Neuronal stem cell (in vitro differentiated cells): ENCODE data around the gene OLIG2.

Experiments used
- DNase-seq: peaks from one replicate; pipeline ENCODE4 v3.0.0-alpha.2; 2013; ENCODE audit warnings: low spot score
- H2AFZ ChIP-seq: one replicate; pipeline ENCODE4 v1.6.1; 2013; ENCODE audit warnings: mild to moderate bottlenecking, low read length, inconsistent platforms
- H2AK5ac ChIP-seq: 2 replicates; pipeline ENCODE4 v1.6.1; 2013; ENCODE audit warnings: low read depth, mild to moderate bottlenecking, inconsistent platforms, low read length, moderate library complexity, mixed read lengths
- H2BK120ac ChIP-seq: 2 replicates; pipeline ENCODE4 v1.6.1; 2013; ENCODE audit warnings: low read depth, mild to moderate bottlenecking, inconsistent platforms, low read length, moderate library complexity, mixed read lengths
- H2BK12ac ChIP-seq: one replicate; pipeline ENCODE4 v1.6.1; 2013; ENCODE audit warnings: low read length, inconsistent platforms
- H2BK15ac ChIP-seq: 2 replicates; pipeline ENCODE4 v1.6.1; 2013; ENCODE audit warnings: mild to moderate bottlenecking, low read length, inconsistent platforms, mixed read lengths
- H2BK5ac ChIP-seq: one replicate; pipeline ENCODE4 v1.6.1; 2013; ENCODE audit warnings: inconsistent platforms, mild to moderate bottlenecking, low read length, moderate library complexity
- H3K14ac ChIP-seq: one replicate; pipeline ENCODE4 v1.6.1; 2013; ENCODE audit warnings: low read length, inconsistent platforms
- H3K18ac ChIP-seq: 2 replicates; pipeline ENCODE4 v1.6.1; 2013; ENCODE audit warnings: low read length, inconsistent platforms
- H3K23ac ChIP-seq: 2 replicates; pipeline ENCODE4 v1.6.1; 2013; ENCODE audit warnings: low read depth, mild to moderate bottlenecking, mixed read lengths, low read length, inconsistent platforms; ENCODE audit not compliant: poor library complexity
- H3K27ac ChIP-seq: replicated peaks from 3 replicates; pipeline ENCODE4 v1.5.1; 2013; ENCODE audit warnings: low read length, inconsistent platforms
- H3K27me3 ChIP-seq, 3 experiments: 2 replicates each; pipeline ENCODE4 v1.6.1; 2013; ENCODE audit warnings: low read length in 3 of 3, mild to moderate bottlenecking in 2 of 3, inconsistent platforms in 1 of 3, low read depth in 1 of 3, mixed read lengths in 1 of 3, moderate library complexity in 1 of 3; ENCODE audit not compliant: control insufficient read depth in 3 of 3, insufficient read depth in 3 of 3
- H3K36me3 ChIP-seq, 2 donors: replicated peaks in 1 of 2; 2 replicates each; pipeline ENCODE4 v1.6.1; 2013; ENCODE audit warnings: low read length in 2 of 2; ENCODE audit not compliant: control insufficient read depth in 2 of 2, insufficient read depth in 2 of 2
- H3K4ac ChIP-seq: 2 replicates; pipeline ENCODE4 v1.6.1; 2013; ENCODE audit warnings: inconsistent platforms, mild to moderate bottlenecking, low read length, moderate library complexity
- H3K4me1 ChIP-seq, 2 donors: 1 replicate in 1 of 2; 2 replicates in 1 of 2; pipeline ENCODE4 v1.6.1; 2013; ENCODE audit warnings: low read length in 2 of 2, low read depth in 1 of 2; ENCODE audit not compliant: control insufficient read depth in 2 of 2, insufficient read depth in 1 of 2
- H3K4me2 ChIP-seq: one replicate; pipeline ENCODE4 v1.6.1; 2013; ENCODE audit warnings: mild to moderate bottlenecking, low read length, inconsistent platforms; ENCODE audit not compliant: insufficient read depth, poor library complexity, severe bottlenecking
- H3K4me3 ChIP-seq, 2 donors: 2 replicates each; pipeline ENCODE4 v1.5.1; 2013; ENCODE audit warnings: low read length in 2 of 2, mild to moderate bottlenecking in 2 of 2, inconsistent platforms in 1 of 2, moderate library complexity in 1 of 2
- H3K79me1 ChIP-seq: one replicate; pipeline ENCODE4 v1.6.1; 2013; ENCODE audit warnings: low read depth, mild to moderate bottlenecking, inconsistent platforms, low read length, moderate library complexity
- H3K9ac ChIP-seq: one replicate; pipeline ENCODE4 v1.6.1; 2013; ENCODE audit warnings: mild to moderate bottlenecking, low read depth, low read length, inconsistent platforms; ENCODE audit not compliant: poor library complexity
- H3K9me3 ChIP-seq, 2 donors: replicated peaks in 1 of 2; 2 replicates each; pipeline versions ENCODE3 to v1.6.1; 2013; ENCODE audit warnings: low read length in 2 of 2, mild to moderate bottlenecking in 2 of 2, inconsistent platforms in 1 of 2, low read depth in 1 of 2, mixed read lengths in 1 of 2, moderate library complexity in 1 of 2; ENCODE audit not compliant: control insufficient read depth in 2 of 2, insufficient read depth in 1 of 2
- H4K8ac ChIP-seq: one replicate; pipeline ENCODE4 v1.6.1; 2013; ENCODE audit warnings: low read depth, mild to moderate bottlenecking, inconsistent platforms, low read length, moderate library complexity
- H4K91ac ChIP-seq: one replicate; pipeline ENCODE4 v1.6.1; 2013; ENCODE audit warnings: low read length, low read depth, mild to moderate bottlenecking, inconsistent platforms; ENCODE audit not compliant: poor library complexity
- WGBS, 2 donors: extraction: QIAGEN DNeasy Blood & Tissue Kit; methylation state at CpG; one replicate each; pipeline ENCODE4 v1.1.7; 2013; ENCODE audit warnings: missing lambda C conversion rate in 2 of 2, mixed read lengths in 1 of 2; ENCODE audit not compliant: insufficient read length in 2 of 2, insufficient replicate concordance in 1 of 2; ENCODE audit errors: extremely low coverage in 2 of 2; 5-methylcytosine and 5-hydroxymethylcytosine counted together

Gene OLIG2

DNA sequence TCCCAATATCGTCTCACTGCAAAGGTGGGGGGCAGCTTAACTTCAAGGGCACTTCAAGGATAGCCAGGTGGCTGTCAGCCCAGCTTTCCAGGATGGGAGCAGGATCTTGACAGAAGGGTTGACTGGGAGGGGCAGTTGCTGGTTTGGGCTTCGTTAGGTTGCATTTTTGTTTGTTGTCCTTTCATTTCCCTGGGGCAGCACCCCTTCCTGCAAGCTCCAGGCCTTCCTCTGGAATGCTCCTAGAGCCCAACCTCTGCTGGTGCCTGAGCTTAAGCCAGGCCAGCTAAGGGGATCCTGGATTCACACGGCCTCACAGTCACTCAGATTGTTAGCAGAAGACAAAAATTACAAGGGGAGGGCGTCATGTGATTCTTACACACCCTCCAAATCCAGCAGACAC, 4.1 kb upstream of the OLIG2 start:
- no peak overlapping the region for H2AK5ac ChIP-seq
- H3K9me3 ChIP-seq: peaks cover 0 to 7% of the 10 kb centered on the region in 2 donors
- no peak for DNase-seq
- H3K4ac ChIP-seq: no peak overlapping the region
- no peaks in the 10 kb centered on the region for H3K36me3 ChIP-seq
- no CpG with 5 or more reads among the region's 4 CpGs for WGBS, 2 donors
- H3K14ac ChIP-seq: peak overlapping the region; percentile 32
- no peak overlapping the region for H3K4me2 ChIP-seq
- peaks cover 0 to 10% of the 10 kb centered on the region in 2 donors for H3K4me1 ChIP-seq
- H3K27me3 ChIP-seq: peaks cover 56 to 94% (median 92%) of the 10 kb centered on the region in 3 experiments
- H3K27ac ChIP-seq: no peak overlapping the region
- H3K18ac ChIP-seq: no peak overlapping the region
- peak overlapping the region; percentile 20 for H3K23ac ChIP-seq
- H2BK12ac ChIP-seq: no peak overlapping the region
- no peak overlapping the region for H4K91ac ChIP-seq
- no peak overlapping the region for H2BK15ac ChIP-seq
- no peak overlapping the region for H3K4me3 ChIP-seq
- H2AFZ ChIP-seq: no peak overlapping the region
- no peaks in the 10 kb centered on the region for H3K79me1 ChIP-seq
- H2BK5ac ChIP-seq: no peak overlapping the region
- no peak overlapping the region for H3K9ac ChIP-seq
- H4K8ac ChIP-seq: no peak overlapping the region
- no peak overlapping the region for H2BK120ac ChIP-seq

DNA sequence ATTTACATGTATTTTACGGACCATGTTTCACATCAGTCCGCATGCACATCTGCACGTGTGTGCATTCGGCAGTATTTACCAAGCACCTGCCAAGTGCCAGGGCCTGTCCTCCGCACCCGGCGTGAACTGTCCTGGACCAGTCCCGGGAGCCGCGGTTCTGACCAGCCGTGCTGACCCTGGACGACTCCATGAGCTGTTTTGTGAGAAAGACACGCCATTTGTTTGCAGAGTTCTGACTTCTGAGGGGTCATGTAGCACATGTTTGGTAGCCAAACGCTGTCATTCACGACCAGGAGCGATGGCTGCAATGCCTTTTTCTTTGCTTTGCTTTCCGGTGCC, 3.3 kb upstream of the OLIG2 start:
- Histone ChIP-seq H2BK5ac (peak overlapping the region; percentile 20), H3K4me1 (peaks cover 0 to 13% of the 10 kb centered on the region in 2 donors), H3K18ac (no peak overlapping the region), H3K36me3 (no peaks in the 10 kb centered on the region), H2AK5ac (no peak overlapping the region), H3K9me3 (peaks cover 3 to 9% of the 10 kb centered on the region in 2 donors), H3K9ac (no peak overlapping the region), H4K8ac (no peak overlapping the region), H2BK12ac (peak overlapping the region; percentile 18), H3K79me1 (no peaks in the 10 kb centered on the region), H3K27me3 (peaks cover 64 to 97% (median 94%) of the 10 kb centered on the region in 3 experiments), H2BK15ac (no peak overlapping the region), H3K27ac (no peak overlapping the region), H3K4me2 (no peak overlapping the region), H4K91ac (no peak overlapping the region), H3K4me3 (no peak overlapping the region), H2BK120ac (no peak overlapping the region), H3K14ac (no peak overlapping the region), H2AFZ (no peak overlapping the region), H3K4ac (no peak overlapping the region), H3K23ac (peak overlapping the region; percentile 5)
- no CpG with 5 or more reads among the region's 17 CpGs for WGBS, 2 donors
- DNase-seq: no peak

DNA sequence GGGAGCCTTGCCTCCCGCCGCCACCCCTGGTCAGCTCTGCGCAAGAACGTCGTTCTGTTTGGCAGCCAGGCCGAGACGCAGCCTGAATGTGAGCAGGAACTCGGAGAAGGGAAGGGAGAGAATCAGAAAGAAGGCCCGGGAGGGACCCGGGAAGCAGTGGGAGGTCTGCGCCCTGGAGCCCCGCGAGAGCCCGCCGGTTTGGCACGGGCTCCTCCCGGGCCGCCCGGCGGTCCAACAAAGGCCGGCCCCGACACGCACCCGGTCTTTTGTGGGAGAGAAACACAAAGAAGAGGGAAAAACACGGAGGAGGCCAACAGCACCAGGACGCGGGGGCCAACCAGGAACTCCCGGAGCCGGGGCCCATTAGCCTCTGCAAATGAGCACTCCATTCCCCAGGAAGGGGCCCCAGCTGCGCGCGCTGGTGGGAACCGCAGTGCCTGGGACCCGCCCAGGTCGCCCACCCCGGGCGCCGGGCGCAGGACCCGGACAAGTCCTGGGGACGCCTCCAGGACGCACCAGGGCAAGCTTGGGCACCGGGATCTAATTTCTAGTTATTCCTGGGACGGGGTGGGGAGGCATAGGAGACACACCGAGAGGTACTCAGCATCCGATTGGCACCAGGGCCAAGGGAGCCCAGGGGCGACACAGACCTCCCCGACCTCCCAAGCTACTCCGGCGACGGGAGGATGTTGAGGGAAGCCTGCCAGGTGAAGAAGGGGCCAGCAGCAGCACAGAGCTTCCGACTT, 2.7 kb upstream of the OLIG2 start:
- Histone ChIP-seq H3K9ac (no peak overlapping the region), H3K27ac (no peak overlapping the region), H4K8ac (no peak overlapping the region), H4K91ac (no peak overlapping the region), H3K36me3 (no peaks in the 10 kb centered on the region), H3K4ac (no peak overlapping the region), H2BK120ac (no peak overlapping the region), H3K4me3 (no peak overlapping the region), H3K14ac (peak overlapping the region; percentile 39), H3K4me2 (no peak overlapping the region), H2BK5ac (peak overlapping the region; percentile 20), H2BK12ac (peak overlapping the region; percentile 18), H3K27me3 (peaks cover 64 to 99% (median 98%) of the 10 kb centered on the region in 3 experiments), H2AK5ac (no peak overlapping the region), H3K18ac (peak overlapping the region; percentile 86), H2AFZ (no peak overlapping the region), H3K9me3 (peaks cover 3 to 9% of the 10 kb centered on the region in 2 donors), H3K79me1 (no peaks in the 10 kb centered on the region), H3K4me1 (peaks cover 0 to 13% of the 10 kb centered on the region in 2 donors), H3K23ac (peak overlapping the region; percentile 5), H2BK15ac (peak overlapping the region; percentile 14)
- no CpG with 5 or more reads among the region's 52 CpGs for WGBS, 2 donors
- DNase-seq: no peak

DNA sequence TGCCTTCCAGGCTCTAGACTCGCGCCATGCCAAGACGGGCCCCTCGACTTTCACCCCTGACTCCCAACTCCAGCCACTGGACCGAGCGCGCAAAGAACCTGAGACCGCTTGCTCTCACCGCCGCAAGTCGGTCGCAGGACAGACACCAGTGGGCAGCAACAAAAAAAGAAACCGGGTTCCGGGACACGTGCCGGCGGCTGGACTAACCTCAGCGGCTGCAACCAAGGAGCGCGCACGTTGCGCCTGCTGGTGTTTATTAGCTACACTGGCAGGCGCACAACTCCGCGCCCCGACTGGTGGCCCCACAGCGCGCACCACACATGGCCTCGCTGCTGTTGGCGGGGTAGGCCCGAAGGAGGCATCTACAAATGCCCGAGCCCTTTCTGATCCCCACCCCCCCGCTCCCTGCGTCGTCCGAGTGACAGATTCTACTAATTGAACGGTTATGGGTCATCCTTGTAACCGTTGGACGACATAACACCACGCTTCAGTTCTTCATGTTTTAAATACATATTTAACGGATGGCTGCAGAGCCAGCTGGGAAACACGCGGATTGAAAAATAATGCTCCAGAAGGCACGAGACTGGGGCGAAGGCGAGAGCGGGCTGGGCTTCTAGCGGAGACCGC, 2.0 kb upstream of the OLIG2 start:
- H3K4ac ChIP-seq: no peak overlapping the region
- WGBS, 2 donors: no CpG with 5 or more reads among the region's 49 CpGs
- no peaks in the 10 kb centered on the region for H3K79me1 ChIP-seq
- H3K9me3 ChIP-seq: peaks cover 4 to 9% of the 10 kb centered on the region in 2 donors
- no peak overlapping the region for H4K91ac ChIP-seq
- H3K27me3 ChIP-seq: peaks cover 64 to 99% (median 98%) of the 10 kb centered on the region in 3 experiments
- peaks cover 0 to 13% of the 10 kb centered on the region in 2 donors for H3K4me1 ChIP-seq
- H3K18ac ChIP-seq: peak overlapping the region; percentile 86
- no peak overlapping the region for H3K4me3 ChIP-seq
- H4K8ac ChIP-seq: no peak overlapping the region
- H3K9ac ChIP-seq: no peak overlapping the region
- DNase-seq: no peak
- H2AK5ac ChIP-seq: no peak overlapping the region
- peak overlapping the region; percentile 59 for H3K23ac ChIP-seq
- peak overlapping the region; percentile 14 for H2BK15ac ChIP-seq
- no peak overlapping the region for H2BK12ac ChIP-seq
- H3K14ac ChIP-seq: peak overlapping the region; percentile 39
- H3K27ac ChIP-seq: no peak overlapping the region
- no peak overlapping the region for H2BK5ac ChIP-seq
- no peak overlapping the region for H2AFZ ChIP-seq
- H3K36me3 ChIP-seq: no peaks in the 10 kb centered on the region
- no peak overlapping the region for H2BK120ac ChIP-seq
- no peak overlapping the region for H3K4me2 ChIP-seq
